HCT116 (cell line): Measurements from ENCODE around the gene TRIM45. TPM values are rescaled to one million over a fixed set of nuclear protein-coding genes. Genes with fewer than 3 reads are reported as not detected.

Source experiments
- ATAC-seq: fragments of 200-7000 bp; cut with Tn5 transposase; 2 replicates; pipeline ENCODE4 v1.9.1; 2020; ENCODE audit warnings: mild to moderate bottlenecking, moderate library complexity
- BruUV-seq: library from RNA; stranded (reverse); fragments of 400-500 nt; replicated peaks from 2 replicates; lab custom pipeline; 2021; lab: Mats Ljungman, UMichigan
- CTCF ChIA-PET: fragments of 300-600 bp; sonication (Branson Sonifier 250); formaldehyde crosslinking; loops from one replicate; lab custom pipeline; 2021; ENCODE audit warnings: antibody characterized with exemption; lab: Charles Lee
- POLR2A ChIA-PET: fragments of 300-600, 350-600 bp; sonication (Branson Sonifier 250); formaldehyde crosslinking; loops from one replicate; lab custom pipeline; 2021; ENCODE audit warnings: antibody characterized with exemption; lab: Charles Lee
- RAD21 ChIA-PET, 2 experiments: fragments of 300-600 bp; sonication (Branson Sonifier 250); formaldehyde crosslinking; loops; one replicate each; lab custom pipeline; 2023; ENCODE audit warnings: low total read pairs in 2 of 2; ENCODE audit not compliant: uncharacterized antibody in 2 of 2, unreplicated experiment in 2 of 2, low non-redundant PET in 1 of 2; lab: Charles Lee
- DNase-seq: peaks from one replicate; pipeline ENCODE4 v3.0.0-alpha.2; 2010; ENCODE audit warnings: low read depth, low spot score
- H2AFZ ChIP-seq: fragments of 200-600 bp; shearing (Covaris generic), sonication (generic); 2 replicates; pipeline ENCODE4 v1.6.1; 2017; ENCODE audit warnings: low read depth, mixed run types, mixed read lengths, antibody characterized with exemption, low read length; ENCODE audit not compliant: poor library complexity, severe bottlenecking
- H3K27ac ChIP-seq: 2 replicates; pipeline ENCODE4 v1.5.1; 2012; ENCODE audit warnings: low read depth, low read length
- H3K27me3 ChIP-seq: fragments of 200-600 bp; sonication (generic); 2 replicates; pipeline ENCODE4 v1.6.1; 2016; ENCODE audit warnings: mixed run types, low read length, mixed read lengths; ENCODE audit not compliant: insufficient read depth
- H3K36me3 ChIP-seq, 2 experiments: fragments of 200-500 bp in 1 of 2; fragments of 200-600 bp in 1 of 2; sonication (Bioruptor generic) in 1 of 2; sonication (generic) in 1 of 2; 2 replicates each; pipeline versions ENCODE4 v1.5.1 to v1.6.1; 2014 to 2016; ENCODE audit warnings: low read length in 2 of 2, inconsistent platforms in 1 of 2, mixed read lengths in 1 of 2, mixed run types in 1 of 2; ENCODE audit not compliant: insufficient read depth in 2 of 2, control insufficient read depth in 1 of 2
- H3K4me1 ChIP-seq, 2 experiments: fragments of 200-600 bp in 1 of 2; sonication (generic) in 1 of 2; 2 replicates each; pipeline versions ENCODE4 v1.5.1 to v1.6.1; 2012 to 2017; ENCODE audit warnings: low read length in 2 of 2, inconsistent platforms in 1 of 2, mild to moderate bottlenecking in 1 of 2, mixed read lengths in 1 of 2, mixed run types in 1 of 2, moderate library complexity in 1 of 2; ENCODE audit not compliant: insufficient read depth in 2 of 2, control insufficient read depth in 1 of 2
- H3K4me2 ChIP-seq: fragments of 200-600 bp; sonication (generic); 2 replicates; pipeline ENCODE4 v1.6.1; 2017; ENCODE audit warnings: mixed run types, low read length, mixed read lengths
- H3K4me3 ChIP-seq, 2 experiments: fragments of 200-600 bp in 1 of 2; sonication (generic) in 1 of 2; replicated peaks in 1 of 2; 2 replicates each; pipeline ENCODE4 v1.5.1; 2011 to 2016; ENCODE audit warnings: low read length in 2 of 2, control low read depth in 1 of 2, low read depth in 1 of 2, mild to moderate bottlenecking in 1 of 2, mixed read lengths in 1 of 2, mixed run types in 1 of 2
- H3K79me2 ChIP-seq: fragments of 200-600 bp; sonication (generic); 2 replicates; pipeline ENCODE4 v1.6.1; 2017; ENCODE audit warnings: mild to moderate bottlenecking, mixed run types, low read length, moderate library complexity, mixed read lengths; ENCODE audit not compliant: insufficient read depth
- H3K9ac ChIP-seq: fragments of 200-600 bp; sonication (generic); 2 replicates; pipeline ENCODE4 v1.6.1; 2016; ENCODE audit warnings: low read length, mixed read lengths
- H3K9me2 ChIP-seq: fragments of 200-600 bp; sonication (generic), shearing (Covaris generic); 2 replicates; pipeline ENCODE4 v1.6.1; 2017; ENCODE audit warnings: mixed run types, mild to moderate bottlenecking, moderate library complexity; ENCODE audit not compliant: insufficient read depth
- H3K9me3 ChIP-seq, 2 experiments: fragments of 200-500 bp in 1 of 2; fragments of 200-600 bp in 1 of 2; sonication (Bioruptor generic) in 1 of 2; sonication (generic) in 1 of 2; 2 replicates each; pipeline ENCODE4 v1.6.1; 2014 to 2017; ENCODE audit warnings: low read length in 2 of 2, mixed read lengths in 2 of 2, inconsistent platforms in 1 of 2, low read depth in 1 of 2, mild to moderate bottlenecking in 1 of 2, mixed run types in 1 of 2, moderate library complexity in 1 of 2; ENCODE audit not compliant: control insufficient read depth in 1 of 2, insufficient read depth in 1 of 2
- H4K20me1 ChIP-seq: fragments of 200-600 bp; sonication (generic), shearing (Covaris generic); 2 replicates; pipeline ENCODE4 v1.6.1; 2017; ENCODE audit warnings: mixed run types, mild to moderate bottlenecking, moderate library complexity; ENCODE audit not compliant: insufficient read depth
- CEBPB ChIP-seq: IDR thresholded peaks from 2 replicates; pipeline ENCODE4 v1.6.1; 2012; ENCODE audit warnings: low read depth
- EZH2phosphoT487 ChIP-seq: fragments of 200-600 bp; IDR thresholded peaks from 2 replicates; pipeline ENCODE4 v1.6.1; 2018; ENCODE audit warnings: antibody characterized with exemption, borderline replicate concordance
- JUND ChIP-seq: IDR thresholded peaks from 2 replicates; pipeline ENCODE4 v1.6.1; 2012
- MAX ChIP-seq: IDR thresholded peaks from 2 replicates; pipeline ENCODE4 v1.6.1; 2012
- RAD21 ChIP-seq: IDR thresholded peaks from 2 replicates; pipeline ENCODE4 v1.6.1; 2012; ENCODE audit warnings: low read depth, mild to moderate bottlenecking
- REST ChIP-seq: IDR thresholded peaks from 2 replicates; pipeline ENCODE4 v1.6.1; 2012; ENCODE audit warnings: low read depth
- SIN3A ChIP-seq: IDR thresholded peaks from 2 replicates; pipeline ENCODE4 v1.6.1; 2012; ENCODE audit warnings: low read depth
- SRF ChIP-seq: IDR thresholded peaks from 2 replicates; pipeline ENCODE4 v1.6.1; 2012; ENCODE audit warnings: low read depth
- YY1 ChIP-seq: IDR thresholded peaks from 2 replicates; pipeline ENCODE4 v1.6.1; 2011; ENCODE audit warnings: low read length, low read depth, moderate library complexity, mild to moderate bottlenecking; ENCODE audit not compliant: insufficient replicate concordance; ENCODE audit errors: extremely low read depth
- ZFX ChIP-seq: fragments of 450-650 bp; IDR thresholded peaks from 2 replicates; pipeline ENCODE4 v1.6.1; 2017
- ZNF274 ChIP-seq: fragments of 200-500 bp; sonication (Bioruptor generic); IDR thresholded peaks from 2 replicates; pipeline ENCODE4 v1.6.1; 2014; ENCODE audit warnings: mild to moderate bottlenecking, low read depth, low read length, inconsistent platforms
- intact Hi-C: fragments of 100-400 bp; cut with micrococcal nuclease; formaldehyde crosslinking; loops from 2 replicates; pipeline ENCODE4 v1.10.0; 2022
- total RNA-seq: library from RNA; stranded (reverse); gene quantifications from one replicate; pipeline ENCODE4 v1.2.1, GENCODE V29; 2021; ENCODE audit not compliant: unreplicated experiment
- TF ChIP-seq, protein P1 (sequence below): IDR thresholded peaks from 2 replicates; pipeline ENCODE4 v1.6.1; 2012

TRIM45 gene
- total RNA-seq, 1 experiment from 2014 or later: 3.5 TPM

GRCh38 chr1:117116784-117117130 lies 4.8 kb downstream of the TRIM45 start:
- H2AFZ ChIP-seq: no peak overlapping the region
- H3K4me2 ChIP-seq: no peak overlapping the region
- no peak overlapping the region for H3K9ac ChIP-seq
- H3K9me3 ChIP-seq: no peaks in the 10 kb centered on the region
- no peaks in the 10 kb centered on the region for H3K79me2 ChIP-seq
- H3K27me3 ChIP-seq: no peaks in the 10 kb centered on the region
- TF ChIP-seq REST: no peak
- TF ChIP-seq MAX: no peak
- no peak for TF ChIP-seq SIN3A
- no peak for TF ChIP-seq CEBPB
- TF ChIP-seq ZNF274: no peak
- TF ChIP-seq SRF: no peak
- TF ChIP-seq YY1: no peak
- TF ChIP-seq, protein P1, sequence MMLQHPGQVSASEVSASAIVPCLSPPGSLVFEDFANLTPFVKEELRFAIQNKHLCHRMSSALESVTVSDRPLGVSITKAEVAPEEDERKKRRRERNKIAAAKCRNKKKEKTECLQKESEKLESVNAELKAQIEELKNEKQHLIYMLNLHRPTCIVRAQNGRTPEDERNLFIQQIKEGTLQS: no peak
- TF ChIP-seq RAD21: no peak
- no peak for TF ChIP-seq JUND
- no peak for TF ChIP-seq ZFX
- TF ChIP-seq EZH2phosphoT487: no peak
- H3K9me2 ChIP-seq: no peaks in the 10 kb centered on the region
- BruUV-seq: no TSS peak
- no peak for DNase-seq
- intact Hi-C loops: no loop called here
- ATAC-seq: no peak
- ChIA-PET POLR2A (no interaction called here), RAD21 (no interaction called here), CTCF (no interaction called here)
- H4K20me1 ChIP-seq: no peaks in the 10 kb centered on the region
- H3K4me1 ChIP-seq: peaks cover 0 to 8% of the 10 kb centered on the region in 2 experiments; a peak in 1 of 4 replicates
- no peak overlapping the region for H3K4me3 ChIP-seq
- H3K36me3 ChIP-seq: 0 out of 4 replicates have a peak, but pooled peaks cover 0 to 2% of the 10 kb centered on the region in 2 experiments
- H3K27ac ChIP-seq: no peak overlapping the region
